Measurements from ENCODE around the gene GNPTG. TPM values are rescaled to one million over a fixed set of nuclear protein-coding genes. Genes with fewer than 3 reads are reported as not detected.

GNPTG gene
- total RNA-seq, 1 experiment from 2014 or later: 21.5 TPM

Other genes starting within 250 kb of the GNPTG start
- gene CACNA1H, start 198.8 kb upstream of the GNPTG start, total RNA-seq (2014; rRNA removed; shearing (Covaris generic)): 24.8 and 27.3 TPM in 2 replicates
- gene TPSG1, start 126.7 kb upstream of the GNPTG start, total RNA-seq (2014; rRNA removed; shearing (Covaris generic)): not detected in 2 replicates
- not detected in 2 replicates for gene TPSB2, start 121.7 kb upstream of the GNPTG start, total RNA-seq (2014; rRNA removed; shearing (Covaris generic))
- gene TPSAB1, start 111.2 kb upstream of the GNPTG start, total RNA-seq (2014; rRNA removed; shearing (Covaris generic)): not detected in 2 replicates
- gene TPSD1, start 95.9 kb upstream of the GNPTG start, total RNA-seq (2014; rRNA removed; shearing (Covaris generic)): not detected in 2 replicates
- 79.9 and 80.2 TPM in 2 replicates for gene UBE2I, start 42.3 kb upstream of the GNPTG start, total RNA-seq (2014; rRNA removed; shearing (Covaris generic))
- 2.6 and 5.7 TPM in 2 replicates for gene BAIAP3, start 18.3 kb upstream of the GNPTG start, total RNA-seq (2014; rRNA removed; shearing (Covaris generic))
- 87.7 and 99.4 TPM in 2 replicates for gene TSR3, start 53 bp upstream of the GNPTG start, total RNA-seq (2014; rRNA removed; shearing (Covaris generic))
- 22.0 and 24.3 TPM in 2 replicates for gene UNKL, start 62.8 kb downstream of the GNPTG start, total RNA-seq (2014; rRNA removed; shearing (Covaris generic))
- 30.0 and 32.8 TPM in 2 replicates for gene UQCC4, start 68.8 kb downstream of the GNPTG start, total RNA-seq (2014; rRNA removed; shearing (Covaris generic))
- gene PERCC1, start 79.1 kb downstream of the GNPTG start, total RNA-seq (2014; rRNA removed; shearing (Covaris generic)): not detected in 2 replicates
- 0.11 TPM in 1 of 2 replicates, not detected in the other for gene CCDC154, start 92.6 kb downstream of the GNPTG start, total RNA-seq (2014; rRNA removed; shearing (Covaris generic))
- 39.1 and 42.6 TPM in 2 replicates for gene CLCN7, start 123.1 kb downstream of the GNPTG start, total RNA-seq (2014; rRNA removed; shearing (Covaris generic))
- not detected in 2 replicates for gene PTX4, start 137.0 kb downstream of the GNPTG start, total RNA-seq (2014; rRNA removed; shearing (Covaris generic))
- 50.2 and 60.3 TPM in 2 replicates for gene TELO2, start 141.4 kb downstream of the GNPTG start, total RNA-seq (2014; rRNA removed; shearing (Covaris generic))
- gene TMEM204, start 181.7 kb downstream of the GNPTG start, total RNA-seq (2014; rRNA removed; shearing (Covaris generic)): 0.42 TPM in 1 of 2 replicates, not detected in the other

All from H7 (cell line).